Stimulated activated CD8-positive, alpha-beta memory T cell treated with anti-CD3 and anti-CD28 coated beads, Interleukin-4, amount 100 ng/mL, for 24 hours (primary cell): ENCODE measurements around the gene FAM25G.
"Not testable (repeated sequence)": the region's sequence is repeated elsewhere in the genome, so short reads cannot be mapped to it uniquely, and the experiment has no call there.

Source experiments
- DNase-seq: peaks from one replicate; pipeline ENCODE4 v3.0.0-alpha.2; 2020; ENCODE audit warnings: low read depth

The FAM25G gene

DNA sequence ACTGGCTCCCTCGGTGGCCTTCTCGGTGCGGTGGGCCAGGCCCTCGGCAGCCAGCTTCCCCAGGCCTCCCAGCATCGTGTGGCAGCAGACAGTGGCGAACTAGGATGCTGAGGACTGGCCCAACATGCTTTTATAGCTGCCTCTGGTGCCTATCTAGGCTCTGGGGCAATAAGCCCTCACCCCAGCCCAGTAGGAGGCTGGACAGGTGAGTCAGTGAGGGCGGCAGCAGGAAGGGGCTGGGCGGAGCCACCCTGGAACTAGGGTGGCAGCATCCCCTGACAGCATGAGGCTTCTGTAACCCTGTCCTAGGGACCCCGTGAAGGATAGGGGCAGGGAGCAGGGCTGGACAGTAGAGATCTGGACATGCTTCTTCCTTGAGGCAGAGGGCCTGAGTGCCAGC, at the start of gene FAM25G:
Gene FAM25G, minus strand, starts transcription at position 101 of the 400 bp plus-strand sequence. Its CDS starts 26 bp downstream, at position 75.
- not testable (repeated sequence) for DNase-seq

DNA sequence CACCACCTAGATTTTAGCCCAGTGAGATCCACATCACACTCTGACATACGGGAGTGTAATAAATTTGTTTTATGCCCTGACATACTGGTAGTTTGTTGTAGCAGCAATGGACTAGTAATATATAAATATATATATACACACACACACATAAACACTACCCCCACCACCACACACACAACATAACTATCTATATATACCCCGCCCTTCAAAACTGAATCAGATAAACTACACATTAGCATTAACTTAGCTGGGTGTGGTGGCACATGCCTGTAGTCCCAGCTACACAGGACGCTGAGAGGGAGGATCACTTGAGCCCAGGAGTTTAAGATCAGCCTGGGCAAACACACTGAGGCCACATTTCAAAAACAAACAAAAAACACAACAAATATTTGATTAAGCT, 44.9 kb upstream of the FAM25G start:
- DNase-seq = not testable (repeated sequence)

DNA sequence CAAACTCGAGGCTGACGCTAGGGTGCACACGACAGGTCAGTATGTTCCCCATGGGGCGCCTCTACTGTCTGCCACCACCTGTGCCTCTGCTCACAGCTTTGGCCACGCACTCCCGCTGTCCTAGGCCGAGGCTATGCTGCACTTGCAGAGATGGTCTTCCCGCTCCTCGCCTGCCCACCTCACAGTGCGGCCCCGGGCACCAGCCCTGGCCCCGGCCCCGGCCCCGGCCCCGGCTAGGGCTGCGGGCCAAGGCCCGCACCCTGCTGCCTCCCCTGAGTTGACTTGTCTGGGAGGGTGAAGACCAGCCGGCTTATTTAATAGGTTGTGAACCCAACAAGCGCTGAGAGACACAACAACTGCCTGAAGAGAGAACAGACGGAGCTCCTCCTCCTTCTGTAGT, 32.0 kb upstream of the FAM25G start, which contains the start of gene AGAP9:
Gene AGAP9, minus strand, starts transcription at position 164 of the 400 bp plus-strand sequence. Its CDS starts 112 bp downstream, at position 52.
- not testable (repeated sequence) for DNase-seq

DNA sequence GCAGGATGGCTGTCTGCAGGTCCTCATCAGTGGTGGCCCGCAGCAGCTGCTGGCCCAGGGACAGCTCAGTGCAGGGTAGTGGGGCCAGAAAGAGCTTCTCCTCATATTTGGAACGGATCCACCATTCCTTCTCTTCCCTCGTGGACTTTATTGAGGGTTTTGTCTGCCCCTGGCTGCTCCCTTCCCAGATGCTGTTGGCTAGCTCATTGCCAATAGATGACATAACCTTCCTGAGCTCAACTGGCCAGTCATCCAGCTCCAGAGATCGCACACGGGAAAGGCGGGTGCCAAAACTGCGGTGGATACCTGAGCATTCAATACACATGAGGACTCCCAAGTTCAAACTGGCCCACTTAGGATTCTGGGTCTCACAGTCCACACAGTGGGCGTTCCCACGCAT, 10.8 kb upstream of the FAM25G start:
- DNase-seq = not testable (repeated sequence)

DNA sequence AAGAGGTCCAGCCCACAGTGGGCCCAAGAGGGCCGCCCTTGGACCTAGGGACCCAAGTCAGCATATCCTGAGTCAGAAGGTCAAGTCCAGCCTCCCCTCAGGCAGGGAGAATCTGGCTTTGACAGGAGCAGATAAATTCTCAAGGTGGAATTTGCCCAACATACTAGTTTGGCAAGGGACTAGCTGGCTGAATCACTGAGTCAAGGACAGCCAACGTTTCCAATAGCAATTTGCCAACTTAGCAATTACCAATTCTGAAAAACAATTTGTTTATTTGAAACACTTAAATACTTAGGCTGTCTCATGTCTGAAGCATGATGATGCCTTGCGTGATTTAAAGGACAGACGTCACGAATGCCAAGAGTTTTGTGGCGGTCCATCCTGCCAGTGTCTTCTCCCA, 2.7 kb upstream of the FAM25G start:
- not testable (repeated sequence) for DNase-seq

DNA sequence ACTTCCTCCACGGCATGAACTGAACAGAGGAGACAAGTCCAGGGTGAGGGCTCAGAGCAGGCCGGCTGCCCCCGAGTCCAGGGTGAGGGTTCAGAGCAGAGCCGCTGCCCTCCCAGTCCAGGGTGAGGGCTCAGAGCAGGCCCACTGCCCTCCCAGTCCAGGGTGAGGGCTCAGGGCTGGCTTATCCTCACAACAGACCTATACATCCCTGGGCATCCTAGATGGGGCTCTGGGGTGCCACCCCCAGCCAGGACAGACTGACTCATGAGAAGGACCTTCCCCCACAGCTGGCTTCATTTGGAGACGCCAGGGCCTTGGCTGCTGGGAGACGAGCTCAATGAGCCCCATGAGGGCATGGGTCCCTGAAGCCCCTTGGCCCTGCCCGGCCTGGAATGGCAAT, 1.9 kb downstream of the FAM25G start:
- DNase-seq = not testable (repeated sequence)

DNA sequence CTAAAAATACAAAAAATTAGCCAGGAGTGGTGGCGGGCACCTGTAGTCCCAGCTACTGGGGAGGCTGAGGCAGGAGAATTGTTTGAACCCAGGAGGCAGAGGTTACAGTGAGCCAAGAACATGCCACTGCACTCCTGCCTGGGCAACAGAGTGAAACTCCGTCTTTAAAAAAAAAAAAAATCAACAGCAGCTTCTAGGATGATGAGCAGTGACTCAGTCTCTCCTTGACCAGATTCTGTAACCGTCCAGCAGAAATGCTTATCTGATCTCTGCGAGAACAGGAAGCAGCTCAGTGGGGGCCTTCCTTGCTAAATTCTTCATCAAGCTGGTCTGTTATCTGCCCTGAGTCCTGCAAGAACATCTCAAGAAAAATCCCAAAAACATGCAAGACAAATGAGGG, 5.6 kb downstream of the FAM25G start:
- not testable (repeated sequence) for DNase-seq

DNA sequence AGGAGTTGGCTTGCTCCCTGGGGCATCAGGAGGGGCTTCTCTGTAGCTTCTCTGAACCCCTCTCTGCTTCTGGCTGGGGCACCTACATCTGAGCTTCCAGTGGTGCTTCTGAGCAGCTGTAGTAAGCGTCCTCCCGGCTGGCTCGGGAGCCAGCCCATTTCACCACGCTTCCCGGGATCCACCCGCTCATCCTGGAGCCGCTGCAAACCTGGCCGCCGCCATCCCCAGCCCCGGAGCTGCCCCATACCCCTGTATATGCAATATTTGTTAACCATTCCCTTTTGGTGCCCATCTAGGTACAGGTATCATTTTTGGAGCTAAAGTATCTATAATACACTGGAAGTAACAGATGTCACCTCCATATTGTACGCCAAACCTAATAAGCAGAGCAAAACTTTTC, 6.7 kb downstream of the FAM25G start:
- DNase-seq = not testable (repeated sequence)

DNA sequence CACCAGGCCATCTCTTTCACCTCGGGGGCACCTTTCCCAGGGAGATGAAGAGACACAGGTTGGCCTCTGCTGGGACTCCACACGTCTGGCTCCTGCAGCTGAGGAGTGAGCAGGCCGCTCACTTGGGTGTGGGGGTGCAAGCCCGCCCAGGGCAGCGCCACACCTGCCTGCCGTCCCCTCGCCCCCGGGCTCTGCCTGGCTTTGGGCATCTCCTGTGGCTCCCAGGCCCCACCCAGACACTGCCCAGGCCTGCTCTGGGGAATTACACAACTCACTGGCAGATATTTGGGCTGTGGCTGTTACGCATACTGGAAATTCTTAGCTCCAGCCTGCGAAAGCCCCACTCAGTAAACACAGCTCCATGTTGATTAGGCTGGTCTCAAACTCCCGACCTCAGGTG, 7.6 kb downstream of the FAM25G start, which contains the start of gene ANXA8:
Gene ANXA8, minus strand, starts transcription at position 193 of the 400 bp plus-strand sequence. Its CDS starts 182 bp downstream, at position 11.
- not testable (repeated sequence) for DNase-seq

DNA sequence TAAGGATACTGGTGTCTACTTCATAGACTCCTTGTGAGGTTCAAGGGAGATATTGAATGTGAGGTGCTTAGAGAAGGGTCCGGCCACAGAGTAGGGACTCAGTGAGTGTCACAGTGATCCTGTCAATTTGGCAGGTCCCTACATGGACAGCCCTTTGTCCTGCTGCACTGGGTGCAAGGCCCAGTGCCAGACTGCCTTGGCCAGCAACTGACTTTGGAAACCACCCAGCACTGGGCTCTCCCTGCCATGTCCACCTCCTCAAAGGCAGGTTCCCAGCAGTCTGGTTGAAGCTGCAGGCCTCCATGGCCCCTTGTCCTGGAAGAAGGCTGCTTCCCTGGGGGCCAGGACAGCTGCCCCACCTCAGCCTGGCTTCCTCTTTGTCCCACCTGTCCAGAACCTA, 9.1 kb downstream of the FAM25G start:
- not testable (repeated sequence) for DNase-seq

DNA sequence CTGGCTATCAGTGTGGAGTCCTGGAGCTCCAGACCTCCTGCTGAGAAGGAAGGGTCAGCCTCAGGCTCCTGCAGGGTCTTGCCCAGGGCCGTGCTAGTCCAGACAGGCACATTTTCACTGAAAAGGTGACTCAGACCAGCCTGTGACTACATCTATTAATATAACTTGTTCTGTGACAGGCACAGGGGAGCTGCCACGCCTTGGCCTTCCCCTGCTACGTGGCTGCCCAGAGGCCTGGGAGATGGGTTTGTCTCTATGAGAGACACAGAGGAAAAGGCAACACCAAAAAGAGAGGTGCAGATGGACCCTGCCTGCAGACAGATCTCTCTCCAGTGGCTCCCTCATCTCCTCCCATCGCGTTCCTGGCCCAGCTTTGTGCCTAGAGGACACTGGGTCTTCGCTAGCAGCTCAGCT, 9.7 kb downstream of the FAM25G start:
- DNase-seq = not testable (repeated sequence)

DNA sequence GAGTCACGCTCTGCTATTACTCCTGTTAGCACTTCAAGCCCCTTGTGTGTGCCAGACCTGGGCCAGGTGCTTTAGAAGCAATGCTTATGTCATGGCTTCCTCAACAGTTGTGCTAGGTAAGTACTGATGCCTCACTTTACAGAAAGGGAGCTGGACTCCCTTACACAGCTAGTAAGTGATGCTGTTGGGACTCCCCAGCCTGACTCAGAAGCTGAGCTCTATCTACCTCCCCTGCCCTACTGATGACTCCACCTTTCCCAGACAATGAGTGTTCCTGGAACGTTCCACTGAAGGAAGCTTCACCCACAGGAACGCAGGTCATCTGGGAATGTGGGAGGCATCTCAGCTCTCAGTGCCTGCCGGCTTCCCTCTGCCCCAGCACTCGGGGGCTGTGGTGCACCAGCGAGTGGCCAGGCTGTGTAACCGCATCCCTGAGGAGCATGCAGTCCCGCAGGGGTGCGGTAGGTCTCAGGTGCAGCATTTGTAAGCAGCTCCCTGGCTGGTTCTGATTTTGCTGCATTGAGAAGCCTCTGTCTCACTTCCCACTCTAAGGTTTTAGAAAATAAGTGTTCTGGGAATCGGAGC, 10.2 kb downstream of the FAM25G start:
- not testable (repeated sequence) for DNase-seq

DNA sequence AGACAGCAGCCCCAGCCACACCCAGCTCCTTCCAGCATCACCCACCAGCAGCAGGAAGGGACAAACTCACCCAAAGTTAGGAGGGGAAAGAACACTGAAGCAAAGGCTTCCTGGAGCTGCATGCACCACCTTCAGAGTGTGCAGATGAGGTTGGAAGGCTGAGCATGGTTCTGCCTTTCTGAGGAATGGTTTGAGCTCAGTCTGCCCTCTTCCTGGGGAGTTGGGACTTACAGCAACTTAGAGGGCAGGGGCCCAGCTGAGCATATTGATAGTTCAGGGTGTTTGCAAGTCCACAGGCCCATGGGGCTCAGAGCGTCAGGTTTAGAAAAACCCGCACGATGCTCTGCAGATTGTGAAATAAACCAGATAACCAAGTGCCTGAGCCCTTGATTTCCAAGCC, 11.4 kb downstream of the FAM25G start:
- not testable (repeated sequence) for DNase-seq

DNA sequence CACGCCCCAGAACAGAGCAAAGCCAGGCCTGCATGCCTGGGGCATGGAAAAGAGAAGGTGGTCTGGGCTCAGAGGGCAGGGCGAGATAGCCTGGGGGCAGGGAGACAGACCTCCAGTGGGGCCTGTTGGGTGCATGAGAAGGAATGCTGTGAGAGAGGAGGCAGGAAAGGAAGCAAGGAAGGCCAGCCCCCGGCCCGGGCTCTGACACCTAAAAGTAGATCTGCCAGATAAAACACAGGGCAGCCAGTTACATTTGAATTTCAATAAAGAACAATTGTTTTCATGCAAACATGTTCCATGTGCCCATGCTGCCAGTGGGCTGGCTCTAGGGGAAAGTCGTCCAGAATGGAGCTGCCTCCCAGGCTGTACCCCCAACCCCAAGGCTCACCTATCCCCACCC, 13.4 kb downstream of the FAM25G start:
- DNase-seq = not testable (repeated sequence)

DNA sequence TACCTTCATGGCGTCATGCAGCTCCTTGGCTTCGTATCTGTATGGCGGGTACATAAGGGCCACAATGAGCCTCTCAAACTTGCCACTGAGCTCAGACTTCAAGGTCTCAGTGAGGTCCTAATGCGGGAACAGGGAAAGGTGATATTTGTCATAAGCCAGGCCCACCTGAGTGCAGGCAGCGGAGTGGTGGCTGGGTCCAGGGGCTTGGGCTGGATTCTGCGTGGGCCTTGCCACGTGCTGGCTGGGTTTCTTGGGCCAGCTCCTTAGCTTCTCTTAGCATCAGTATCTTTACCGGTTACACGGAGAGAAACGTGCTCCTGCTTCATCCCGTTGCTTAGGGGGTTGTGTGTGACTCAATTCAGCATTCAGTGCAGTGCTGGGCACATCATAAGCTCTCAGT, 14.4 kb downstream of the FAM25G start:
- DNase-seq = not testable (repeated sequence)

DNA sequence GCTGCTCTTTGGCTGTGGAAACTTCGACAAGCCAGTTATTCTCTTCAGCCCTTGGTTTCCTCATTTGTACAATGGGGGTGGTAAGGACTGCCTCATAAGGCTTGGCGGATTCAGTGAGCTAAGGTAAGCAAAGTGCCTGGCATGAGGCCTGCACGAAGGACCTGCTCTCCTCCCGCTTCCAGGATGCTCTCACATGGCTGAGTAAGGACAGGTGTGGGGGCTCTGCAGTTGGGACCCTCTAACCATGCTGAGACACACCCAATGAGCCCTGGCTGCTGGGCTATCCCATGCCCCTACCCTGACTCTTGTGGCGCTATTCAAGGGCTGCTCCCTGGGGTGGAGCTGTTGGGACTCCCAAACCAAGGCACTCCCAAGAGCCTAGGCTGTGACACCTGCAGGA, 16.4 kb downstream of the FAM25G start:
- not testable (repeated sequence) for DNase-seq

DNA sequence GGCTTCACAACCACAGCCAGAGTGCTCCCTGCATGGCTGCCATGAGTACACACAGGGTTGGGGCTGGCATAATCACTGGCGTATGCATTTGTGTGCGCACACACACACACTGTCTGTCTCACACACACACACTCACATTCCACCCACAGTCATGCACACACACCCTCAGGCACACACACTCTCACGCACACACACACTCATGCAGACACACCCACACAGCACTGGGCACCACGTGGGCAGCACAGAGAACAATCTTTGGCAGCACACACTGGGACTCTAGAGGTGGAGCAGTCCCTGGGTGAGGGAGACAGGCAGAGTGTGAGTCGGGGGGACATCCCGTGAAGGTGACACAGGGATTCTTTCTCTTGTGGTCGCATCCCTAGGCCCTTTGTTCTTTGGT, 18.0 kb downstream of the FAM25G start:
- DNase-seq = not testable (repeated sequence)

DNA sequence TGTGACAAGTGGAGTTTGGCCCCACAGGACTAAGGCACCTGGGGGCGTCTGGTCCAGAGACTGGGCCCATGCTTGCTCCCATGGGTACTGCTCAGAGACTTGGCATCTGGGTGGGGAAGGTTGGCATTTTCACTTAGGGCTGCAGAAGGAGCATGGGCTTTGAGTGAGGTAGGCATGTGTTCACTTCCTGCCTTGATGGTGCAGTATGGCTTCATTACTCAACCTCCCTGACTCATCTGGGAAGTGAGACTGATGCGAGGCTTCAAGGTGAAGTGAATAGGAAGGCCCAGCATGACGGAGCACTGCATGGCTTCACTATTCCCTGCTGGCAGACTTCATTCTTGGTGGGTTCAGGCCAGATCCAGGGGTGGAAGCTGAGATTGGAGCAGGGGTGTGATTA, 18.9 kb downstream of the FAM25G start:
- not testable (repeated sequence) for DNase-seq

DNA sequence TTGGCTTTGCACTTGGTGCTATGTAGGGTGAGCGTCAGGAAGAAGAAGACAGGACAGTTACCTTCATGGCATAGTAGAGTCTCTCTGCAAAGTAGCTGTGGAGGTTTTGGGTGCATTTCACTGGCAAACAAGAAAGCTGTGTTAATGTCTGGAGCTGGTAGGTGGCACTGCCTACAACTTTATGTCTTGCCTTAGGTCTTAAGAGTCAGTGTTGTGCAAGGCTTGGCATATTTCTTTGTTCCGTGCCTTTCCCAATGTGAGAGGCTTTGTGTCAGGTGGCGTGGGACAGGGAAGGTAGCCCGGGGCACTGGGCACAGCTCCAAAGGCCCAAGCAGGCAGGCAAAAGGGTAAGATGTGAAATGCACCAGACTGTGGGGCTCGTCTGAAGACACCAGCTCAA, 19.4 kb downstream of the FAM25G start:
- not testable (repeated sequence) for DNase-seq

DNA sequence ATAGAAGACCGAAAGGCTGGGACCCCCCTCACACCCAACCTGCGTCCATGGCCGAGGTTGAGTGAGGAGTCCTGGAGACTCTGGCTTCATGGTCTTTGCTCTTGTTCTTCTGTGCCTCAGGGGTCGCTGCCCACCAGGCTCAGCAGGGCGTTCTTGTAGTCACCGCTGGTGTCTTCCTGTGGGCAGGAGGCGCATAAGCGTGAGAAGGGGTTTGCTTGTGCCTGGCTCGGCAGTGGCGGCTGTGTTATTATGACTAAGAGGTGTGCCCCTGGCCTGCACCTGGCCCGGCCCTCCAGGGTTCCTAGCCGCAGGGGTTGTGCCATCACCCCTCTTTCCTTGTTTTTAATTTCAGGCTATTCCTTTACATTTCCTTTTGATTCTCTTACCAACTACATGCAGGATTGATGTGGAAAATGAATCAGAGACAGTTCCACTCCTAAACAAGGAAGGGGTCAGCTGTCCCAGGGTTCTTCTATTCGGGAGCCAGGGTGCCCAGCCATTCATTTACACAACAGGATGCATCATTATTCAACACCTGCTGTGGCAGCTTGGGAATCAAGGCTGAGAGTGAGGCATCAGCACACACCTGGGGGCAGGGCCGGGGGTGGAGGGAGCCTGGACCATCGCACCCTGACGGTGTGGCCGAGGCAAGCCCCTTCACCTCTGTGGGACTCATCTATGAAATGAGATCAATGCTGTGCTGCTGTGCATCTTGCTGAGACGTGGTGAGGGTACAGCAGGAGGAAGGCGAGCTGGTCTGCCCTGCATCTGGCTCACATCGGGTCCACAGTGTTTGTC, 22.6 kb downstream of the FAM25G start:
- DNase-seq = not testable (repeated sequence)

DNA sequence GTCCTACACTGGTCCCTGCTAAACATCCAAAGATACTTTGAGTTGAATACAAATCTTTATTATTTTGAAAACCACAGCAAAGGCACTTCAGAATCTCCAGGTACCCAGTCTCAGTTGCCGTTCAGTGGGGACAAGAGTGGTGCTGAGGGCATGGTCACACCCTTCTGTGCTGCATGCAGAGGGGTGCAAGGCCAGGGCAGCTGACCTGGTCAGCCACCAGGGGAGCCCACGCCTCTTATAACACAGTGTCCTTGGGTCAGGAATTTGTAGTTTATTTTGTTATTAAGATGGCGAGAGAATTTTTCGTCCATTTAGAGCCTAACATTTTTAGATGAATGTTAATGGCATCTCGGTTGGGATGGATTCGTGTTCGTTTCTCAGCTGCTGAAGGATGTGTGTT, 23.5 kb downstream of the FAM25G start:
- DNase-seq = not testable (repeated sequence)

DNA sequence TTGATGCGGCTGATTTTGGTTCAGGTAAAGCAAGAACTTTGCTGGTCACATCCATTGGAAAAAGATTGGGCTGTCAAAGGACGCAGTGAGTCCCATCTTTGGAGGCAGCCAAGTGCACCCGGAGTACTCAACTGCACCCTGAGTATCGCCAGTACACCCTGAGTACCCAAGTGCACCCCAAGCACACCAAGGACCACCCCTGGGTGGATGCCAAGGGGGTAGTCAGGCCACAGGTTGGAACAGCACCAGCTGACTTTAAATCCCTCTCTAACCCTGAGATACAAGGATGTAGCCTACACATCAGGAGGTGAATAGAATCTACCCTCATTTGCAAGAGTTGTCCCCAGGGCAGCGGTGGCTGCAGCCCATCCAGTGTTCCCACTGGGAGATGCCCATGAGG, 24.0 kb downstream of the FAM25G start:
- not testable (repeated sequence) for DNase-seq
